GM15510 (cell line): ENCODE data around the gene CRISP2.

ENCODE experiments used
- POLR2A ChIP-seq: IDR thresholded peaks from 3 replicates; pipeline ENCODE4 v1.6.1; 2011; ENCODE audit warnings: borderline replicate concordance; ENCODE audit not compliant: insufficient read length; ENCODE audit errors: extremely low read depth

The CRISP2 gene, protein sequence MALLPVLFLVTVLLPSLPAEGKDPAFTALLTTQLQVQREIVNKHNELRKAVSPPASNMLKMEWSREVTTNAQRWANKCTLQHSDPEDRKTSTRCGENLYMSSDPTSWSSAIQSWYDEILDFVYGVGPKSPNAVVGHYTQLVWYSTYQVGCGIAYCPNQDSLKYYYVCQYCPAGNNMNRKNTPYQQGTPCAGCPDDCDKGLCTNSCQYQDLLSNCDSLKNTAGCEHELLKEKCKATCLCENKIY

DNA sequence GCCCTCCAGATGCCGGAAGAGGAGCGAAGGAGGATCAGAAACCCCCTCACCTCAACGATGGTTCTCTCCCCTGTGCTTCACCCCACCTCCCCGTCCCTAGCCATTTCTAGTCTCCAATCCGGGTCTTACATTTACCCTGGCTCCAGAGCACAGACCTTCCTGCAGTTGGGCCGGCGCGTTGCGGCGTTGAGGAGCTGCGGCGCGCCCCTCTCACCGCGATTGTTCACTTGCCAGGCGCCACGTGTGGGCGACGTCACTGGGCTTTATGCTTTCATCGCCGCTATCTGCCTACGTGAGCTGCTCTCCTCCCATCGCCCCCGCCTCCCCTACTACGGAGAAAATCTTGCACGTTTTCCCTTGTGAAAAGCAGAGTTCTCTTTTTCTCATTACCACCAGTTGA is at the start of gene CRISP2:
Gene CRISP2, minus strand, starts transcription at position 198 of the 400 bp plus-strand sequence. CDS start 4,347 bp downstream, outside the sequence.
- TF ChIP-seq POLR2A = no peak

DNA sequence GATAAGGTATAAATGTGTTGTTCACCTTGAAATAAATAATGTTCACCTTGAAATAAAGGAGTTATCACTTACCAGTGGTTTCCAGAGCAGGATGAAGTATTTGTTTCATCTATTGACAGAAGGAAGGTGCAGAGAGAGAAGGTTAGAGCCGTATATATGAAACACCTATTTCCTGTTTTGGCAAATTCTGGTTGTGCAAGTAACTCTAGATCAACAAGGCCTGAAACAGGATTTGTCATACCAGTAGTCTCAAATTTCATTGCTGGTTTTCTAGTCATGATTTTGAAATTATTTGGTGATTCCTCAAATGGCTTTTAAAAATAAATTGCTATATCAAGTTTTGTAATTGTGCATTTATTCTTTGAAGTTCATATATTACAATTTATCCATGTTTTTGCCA is 30.9 kb upstream of the CRISP2 start, which contains the start of gene CRISP3:
Gene CRISP3, minus strand, starts transcription at position 130 of the 400 bp plus-strand sequence. Its CDS starts 21 bp downstream, at position 109.
- no peak for TF ChIP-seq POLR2A

DNA sequence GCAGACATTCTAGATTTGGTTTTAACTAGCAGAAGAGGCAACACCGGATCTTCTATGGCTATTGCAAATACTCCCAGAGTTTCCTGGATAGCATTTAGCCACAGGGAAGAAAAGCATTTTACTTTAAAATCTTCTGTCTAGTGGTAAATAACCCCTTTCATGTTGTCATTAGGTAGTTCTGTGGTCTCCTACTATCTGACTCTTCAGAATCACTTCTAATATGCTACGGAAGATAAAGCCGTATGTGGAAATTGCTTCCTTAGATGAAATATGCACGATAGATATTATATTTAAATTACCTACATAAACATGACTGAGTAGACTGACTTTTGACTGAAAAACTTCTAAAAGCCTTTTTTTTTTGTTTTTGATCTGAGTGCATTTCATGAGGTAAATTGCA is 30.1 kb upstream of the CRISP2 start:
- TF ChIP-seq POLR2A = no peak

DNA sequence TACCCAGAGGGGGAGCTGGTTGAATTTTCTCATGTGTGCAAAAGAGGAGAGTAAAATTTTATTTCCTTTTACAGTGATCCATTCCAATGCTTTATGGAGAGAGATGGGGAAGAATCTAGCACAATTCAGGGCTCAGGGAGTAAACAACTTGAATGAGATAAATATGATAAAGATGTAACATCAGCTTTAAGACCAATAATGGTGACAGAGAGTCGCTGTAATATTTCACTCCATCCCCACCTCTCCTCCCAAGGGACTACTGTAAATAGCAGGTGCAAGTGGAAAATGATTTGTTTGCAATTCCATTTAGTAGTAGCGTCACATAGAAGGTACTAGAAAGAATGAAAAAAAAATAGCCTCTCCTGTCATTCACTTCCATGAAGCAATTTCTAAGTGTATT is 26.1 kb upstream of the CRISP2 start:
- no peak for TF ChIP-seq POLR2A

DNA sequence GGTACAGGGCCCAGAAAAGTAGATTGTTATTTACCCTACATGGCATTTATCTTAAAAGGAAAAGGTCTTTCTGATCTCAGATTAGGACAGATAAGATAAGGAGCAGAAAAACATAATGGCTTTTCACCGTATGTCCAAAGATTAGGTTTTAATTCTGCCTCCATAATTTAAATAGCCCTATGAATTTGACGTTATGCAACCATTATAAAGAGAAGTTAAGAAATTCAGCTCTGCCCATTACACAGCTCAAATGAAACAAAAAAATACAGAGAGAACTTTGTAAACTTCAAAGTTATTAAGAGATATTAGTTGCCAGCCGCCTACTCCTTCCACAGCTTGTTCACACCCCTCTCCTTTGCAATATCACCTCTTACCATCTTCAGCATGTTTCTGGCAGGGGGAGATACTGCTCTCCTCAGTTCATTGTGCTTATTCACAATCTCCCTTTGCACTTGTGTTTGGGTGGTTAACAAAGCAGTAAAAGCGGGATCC is 22.7 kb upstream of the CRISP2 start:
- no peak for TF ChIP-seq POLR2A

DNA sequence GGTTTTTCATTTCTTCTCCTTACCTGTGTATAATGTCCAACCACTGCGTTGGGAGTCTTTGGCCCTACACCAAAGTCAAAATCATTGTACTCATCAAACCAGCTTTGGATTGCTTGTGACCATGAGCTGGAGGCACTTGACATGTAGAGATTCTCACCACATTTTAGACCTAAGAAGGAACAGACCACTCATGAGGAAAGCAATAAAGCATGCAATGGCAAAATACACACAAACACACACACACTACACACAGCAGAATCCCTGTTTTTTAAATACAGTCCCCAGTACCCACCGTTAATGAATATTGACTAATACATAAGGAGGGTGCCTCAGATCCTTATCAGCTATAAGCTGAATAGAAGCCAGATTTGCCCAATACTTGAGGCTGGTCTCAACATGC is 20.3 kb upstream of the CRISP2 start:
- no peak for TF ChIP-seq POLR2A

DNA sequence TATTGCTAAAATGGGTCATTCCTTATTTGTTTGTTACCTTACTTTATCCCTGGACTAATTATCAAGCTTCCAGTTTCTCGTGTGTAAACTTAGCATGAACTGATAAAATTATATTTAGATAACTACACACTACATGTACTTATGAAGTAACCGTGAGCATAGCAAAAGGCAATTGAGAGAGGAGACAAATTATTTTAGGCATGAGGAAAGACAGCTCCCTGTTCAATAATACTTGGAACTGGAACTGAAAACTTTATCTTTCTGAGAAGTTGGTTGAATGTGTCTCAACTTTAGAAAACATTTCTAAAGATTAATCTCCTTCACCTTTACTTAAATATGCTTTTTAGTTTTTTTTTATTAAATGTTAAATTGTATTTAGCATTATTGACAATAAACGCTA is 19.4 kb upstream of the CRISP2 start:
- no peak for TF ChIP-seq POLR2A

DNA sequence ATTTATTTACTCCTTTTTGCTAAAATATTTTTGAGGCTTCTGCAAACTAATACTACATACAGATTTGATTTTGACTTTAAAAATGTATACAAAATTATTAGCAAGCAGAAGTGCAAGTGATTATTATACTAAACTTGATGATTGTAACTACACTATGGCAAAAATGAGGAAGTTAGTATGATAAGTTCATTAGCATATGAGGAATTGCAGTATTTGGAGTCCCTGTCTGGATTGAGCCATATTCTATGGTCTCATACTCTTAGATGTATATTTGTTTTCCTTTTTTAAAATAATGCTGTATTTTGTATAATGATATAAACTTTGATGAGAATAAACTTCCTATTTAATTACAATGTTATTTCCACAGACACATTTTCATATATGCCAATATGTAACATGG is 16.9 kb upstream of the CRISP2 start:
- no peak for TF ChIP-seq POLR2A

DNA sequence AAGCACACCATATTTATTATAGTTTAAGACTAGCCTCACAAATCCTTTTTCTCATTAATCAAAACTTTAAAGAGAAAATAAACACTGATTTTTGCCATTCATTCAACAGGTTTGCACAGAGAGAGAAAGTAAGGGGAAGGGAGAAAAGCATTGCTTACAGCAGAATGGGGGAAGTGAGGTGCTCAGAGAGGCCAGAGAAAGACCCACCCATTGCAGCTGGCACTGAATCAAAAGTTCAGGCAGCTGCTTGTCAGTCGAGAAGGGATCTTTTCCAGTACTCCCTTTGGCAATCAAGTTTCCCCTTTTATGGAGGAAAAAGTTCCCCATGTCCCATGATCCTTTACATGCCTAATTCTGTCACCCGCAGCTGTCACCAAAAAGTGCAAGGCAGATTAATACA is 8.0 kb upstream of the CRISP2 start:
- TF ChIP-seq POLR2A = no peak

DNA sequence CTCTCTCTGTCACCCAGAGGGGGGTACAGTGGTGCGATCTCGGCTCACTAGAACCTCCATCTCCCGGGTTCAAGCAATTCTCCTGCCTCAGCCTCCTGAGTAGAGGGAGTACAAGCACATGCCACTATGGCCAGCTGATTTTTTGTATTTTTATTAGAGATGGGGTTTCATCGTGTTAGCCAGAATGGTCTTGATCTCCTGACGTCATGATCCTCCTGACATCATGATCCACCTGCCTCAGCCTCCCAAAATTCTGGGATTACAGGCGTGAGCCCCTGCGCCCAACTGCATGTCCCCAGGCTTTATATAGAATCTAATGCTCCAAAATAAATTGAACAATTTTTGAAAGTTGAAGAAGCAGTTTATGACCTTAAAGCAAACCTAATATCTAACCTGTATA is 7.0 kb upstream of the CRISP2 start:
- no peak for TF ChIP-seq POLR2A

DNA sequence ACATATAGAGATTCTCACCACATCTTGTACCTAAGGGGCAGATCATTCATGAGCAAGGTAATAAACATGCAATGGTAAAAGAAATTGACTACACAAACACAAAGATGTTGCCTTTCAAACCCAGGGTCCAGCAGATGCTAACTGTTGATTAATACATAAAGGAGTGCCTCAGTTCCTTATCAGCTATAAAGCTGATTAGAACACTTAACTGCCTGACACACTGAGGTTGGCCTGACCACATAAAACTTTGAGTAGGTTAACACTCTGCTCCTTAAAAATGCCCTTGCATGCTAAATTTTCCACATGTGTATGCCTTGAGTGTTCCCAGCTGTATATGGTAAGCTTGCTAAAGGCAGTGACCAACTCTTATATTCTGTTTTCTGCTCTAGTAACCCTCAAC is 14.9 kb downstream of the CRISP2 start:
- no peak for TF ChIP-seq POLR2A

DNA sequence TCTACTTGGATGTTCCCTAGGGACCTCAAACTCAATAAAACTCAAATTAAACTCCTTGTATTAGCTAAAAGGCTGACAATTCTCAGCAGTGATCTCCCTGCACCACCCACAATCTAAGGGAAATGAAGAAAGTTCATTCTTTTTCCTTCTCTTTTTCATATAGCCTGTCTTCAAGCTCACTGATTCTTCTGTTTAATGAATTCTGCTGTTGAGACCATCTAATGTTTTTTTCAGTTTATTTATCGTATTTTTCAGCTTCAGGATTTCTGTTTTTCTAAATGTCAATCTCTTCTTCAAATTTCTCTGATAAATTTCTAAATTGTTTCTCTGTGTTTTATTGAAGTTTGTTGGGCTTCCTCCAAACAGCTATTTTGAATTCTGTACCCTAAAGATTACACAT is 19.8 kb downstream of the CRISP2 start:
- no peak for TF ChIP-seq POLR2A

DNA sequence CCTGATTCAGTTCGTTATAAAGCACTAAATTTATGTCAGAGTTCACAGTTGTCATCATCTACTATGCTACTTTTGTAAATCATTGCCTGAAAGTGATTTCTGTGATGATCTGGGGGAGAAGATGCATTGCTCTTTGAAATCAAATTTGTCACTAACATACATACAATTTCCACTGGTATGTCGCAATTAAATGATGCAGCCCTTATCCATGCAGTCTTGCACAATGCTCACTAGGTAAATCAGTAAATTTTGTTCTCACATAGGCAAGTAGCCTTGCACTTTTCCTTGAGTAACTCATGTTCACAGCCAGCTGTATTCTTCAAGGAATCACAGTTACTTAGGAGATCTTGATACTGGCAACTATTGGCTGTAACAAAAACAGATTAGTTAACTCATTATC is 20.8 kb downstream of the CRISP2 start:
- TF ChIP-seq POLR2A = no peak

DNA sequence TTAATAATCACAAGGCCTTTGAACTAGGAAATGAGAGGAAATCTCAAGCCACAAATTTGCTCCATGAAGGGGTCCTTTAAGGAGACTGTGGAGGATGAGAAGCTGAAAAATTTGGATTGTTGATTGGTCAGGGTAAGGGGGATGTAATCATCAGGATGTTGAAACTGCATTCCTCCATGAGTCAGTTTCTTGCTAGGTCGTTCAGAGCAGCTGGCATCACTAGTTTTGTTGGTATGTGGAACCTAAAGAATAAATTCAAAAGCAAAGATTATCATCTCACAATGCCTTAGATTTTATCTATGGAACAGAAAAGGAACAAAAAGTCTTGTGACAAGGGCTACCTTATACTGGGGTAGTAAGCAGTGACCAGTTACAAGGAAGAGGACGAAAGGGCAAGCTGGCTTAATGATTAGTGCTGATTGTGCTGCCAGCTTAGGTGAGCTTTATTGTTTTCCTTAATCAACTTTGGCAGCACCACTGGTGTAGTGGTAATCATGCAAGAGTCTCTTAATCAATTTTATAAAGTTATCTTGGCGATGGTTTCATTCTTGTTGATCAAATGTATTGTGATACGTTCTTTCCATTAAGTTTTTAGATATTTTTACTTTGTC is 36.6 kb downstream of the CRISP2 start:
- TF ChIP-seq POLR2A = no peak

DNA sequence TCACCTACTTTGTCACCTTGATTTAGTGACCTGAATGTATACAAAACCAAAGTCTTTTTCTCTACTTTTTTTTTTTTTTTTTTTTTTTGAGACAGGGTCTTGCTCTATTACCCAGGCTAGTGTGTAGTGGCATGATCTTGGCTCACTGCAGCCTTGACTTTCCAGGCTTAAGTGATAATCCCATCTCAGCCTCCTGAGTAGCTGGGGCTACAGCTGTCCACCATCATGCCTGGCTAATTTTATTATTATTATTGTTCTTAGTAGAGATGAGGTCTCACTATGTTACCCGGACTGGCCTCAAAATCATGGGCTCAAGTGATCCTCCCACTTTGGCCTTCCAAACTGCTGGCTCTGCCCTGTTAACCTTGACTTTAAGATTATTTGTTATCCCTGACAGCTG is 37.5 kb downstream of the CRISP2 start:
- no peak for TF ChIP-seq POLR2A

DNA sequence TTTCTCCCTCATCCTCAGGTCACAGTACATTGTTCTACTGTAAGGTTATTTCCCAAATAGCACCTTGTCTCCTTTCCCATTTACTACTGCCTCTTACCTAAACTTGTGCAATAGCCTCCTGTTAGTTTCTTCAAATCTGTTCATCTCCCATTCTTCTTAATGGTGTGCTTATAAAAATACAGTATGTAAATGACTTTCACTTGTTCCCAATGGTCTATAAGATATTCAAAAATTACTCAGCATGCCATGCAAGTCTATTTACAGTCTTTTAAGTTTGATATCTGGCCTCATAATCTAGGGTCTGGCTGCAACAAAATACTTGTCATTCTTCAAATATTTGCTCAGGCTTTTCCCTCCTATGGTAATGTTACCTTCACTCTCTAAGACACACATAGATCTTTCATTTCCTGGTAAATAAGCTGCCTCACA is 45.2 kb downstream of the CRISP2 start:
- no peak for TF ChIP-seq POLR2A
